Renal cortex interstitium (tissue), 15 donors: ENCODE results near the gene NOS1. TPM values are rescaled to one million over a fixed set of nuclear protein-coding genes. Genes with fewer than 3 reads are reported as not detected.
A peak's percentile ranks its signal among the peaks of the same experiment; 100 is the strongest.
"Not testable (repeated sequence)": the region's sequence is repeated elsewhere in the genome, so short reads cannot be mapped to it uniquely, and the experiment has no call there.

Experiments used
- DNase-seq, 11 donors: peaks; one replicate each; pipeline ENCODE4 v3.0.0-alpha.2; 2013; ENCODE audit warnings: low read depth in 9 of 11, low spot score in 4 of 11; ENCODE audit errors: extremely low read depth in 1 of 11
- long read RNA-seq, 16 experiments: transcript quantifications; one replicate each; lab custom pipeline, GENCODE V29; 2026
- polyA plus RNA-seq, 3 donors: library from polyadenylated mRNA; unstranded; fragments of 120-200 nt; gene quantifications; one replicate each; pipeline ENCODE4 v1.2.1, GENCODE V29; 2013; ENCODE audit not compliant: insufficient read length in 3 of 3

Gene NOS1
- polyA plus RNA-seq, result 1 to 10 TPM in 1 of 3 donors, under 1 TPM in 2; 0.45 to 1.4 (median 0.65) TPM
- long read RNA-seq, donor 1, result 0 reads
- long read RNA-seq, donor 2, result 0 reads
- long read RNA-seq, donor 3, result 0 reads
- long read RNA-seq, donor 4, result 0 reads
- long read RNA-seq, donor 5, result 0 reads
- long read RNA-seq, donor 6, result 0 reads
- long read RNA-seq, donor 7, result 0 reads
- long read RNA-seq, donor 8, result 0 reads
- long read RNA-seq, donor 9, result 0 reads
- long read RNA-seq, donor 10, result 0 reads
- long read RNA-seq, donor 11, result 0 reads
- long read RNA-seq, donor 12, result 0 reads
- long read RNA-seq, donor 13, result 0 reads
- long read RNA-seq, donor 14, result 0 reads
- long read RNA-seq, donor 15, result 0 reads
- long read RNA-seq, donor 16, result 0 reads

DNA sequence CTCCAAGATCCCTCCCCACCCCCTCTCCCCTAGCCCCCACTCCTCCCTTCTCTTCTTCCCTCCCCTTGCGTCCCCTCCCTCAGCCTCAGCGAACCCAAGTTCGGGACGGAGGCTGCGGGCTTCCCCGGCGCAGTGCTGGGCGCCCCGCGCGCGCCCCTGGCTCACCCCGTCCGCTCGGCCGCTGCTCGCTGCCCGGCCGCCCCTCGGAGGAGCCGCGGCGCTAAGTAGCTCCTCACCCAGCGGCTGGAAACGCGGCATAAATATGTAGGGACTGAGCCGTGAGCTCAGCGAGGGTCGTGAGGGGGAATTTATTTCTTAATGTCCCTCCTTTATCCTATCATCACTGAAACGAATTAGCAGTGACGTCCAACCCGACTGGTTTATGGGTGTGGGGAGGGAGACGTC, at the start of gene NOS1:
Gene NOS1, minus strand, starts transcription at position 280 of the 405 bp plus-strand sequence. CDS start 30,557 bp downstream, outside the sequence.
- DNase-seq, result no peak

DNA sequence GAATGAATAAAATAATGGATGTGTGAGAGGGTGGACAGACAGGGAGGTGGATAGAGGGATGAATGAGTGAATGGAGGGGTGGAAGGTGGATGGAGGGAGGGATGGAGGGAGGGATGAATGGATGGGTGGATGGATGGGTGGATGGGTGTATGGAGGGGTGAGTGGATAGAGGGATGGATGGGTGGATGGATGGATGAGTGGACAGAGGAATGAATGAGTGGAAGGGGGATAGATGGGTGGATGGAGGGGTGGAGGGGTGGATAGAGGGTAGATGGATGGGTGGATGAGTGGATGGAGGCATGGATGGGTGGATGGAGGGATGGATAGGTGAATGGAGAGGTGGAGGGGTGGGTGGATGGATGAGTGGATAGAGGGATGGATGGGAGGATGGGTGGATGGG, 47.9 kb upstream of the NOS1 start:
- DNase-seq, result no peak

DNA sequence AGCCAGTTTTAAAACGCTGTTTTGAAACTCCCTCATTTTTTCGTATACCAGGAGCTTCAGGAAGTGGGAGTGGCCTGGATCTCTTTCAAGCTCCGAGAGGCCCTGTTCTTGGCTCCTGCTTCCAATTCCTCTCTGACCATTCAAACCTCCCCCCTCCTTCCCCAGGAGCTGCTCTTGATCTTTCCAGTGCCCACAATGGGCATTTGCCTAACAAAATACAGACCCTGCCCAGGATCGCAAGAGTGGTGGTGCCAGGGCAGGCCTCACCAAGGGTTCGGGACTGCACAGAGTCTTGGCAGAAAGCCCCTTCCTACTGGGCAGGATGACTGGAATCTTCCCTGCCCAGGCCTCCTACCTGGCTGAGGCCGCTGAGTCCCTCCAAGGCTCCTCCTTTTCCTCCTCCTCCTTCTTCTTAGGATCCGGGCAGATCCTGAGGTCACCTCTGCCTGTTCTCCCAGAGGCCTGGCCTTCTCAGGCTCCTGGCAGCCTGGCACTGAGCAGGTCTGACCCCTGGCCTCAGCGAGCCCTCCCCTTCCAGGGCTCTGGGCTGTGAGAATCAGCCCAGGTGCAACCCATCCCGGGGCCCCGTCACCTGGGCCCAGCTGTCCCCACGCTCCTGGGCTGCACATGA, 46.9 kb upstream of the NOS1 start:
- DNase-seq, result peak in 10 of 11 donors; percentile 25 to 79 (median 42)

GRCh38 chr12:117404940-117405339, 43.5 kb upstream of the NOS1 start:
- no peak for DNase-seq

GRCh38 chr12:117404203-117404853, 42.9 kb upstream of the NOS1 start:
- DNase-seq, result no peak

DNA sequence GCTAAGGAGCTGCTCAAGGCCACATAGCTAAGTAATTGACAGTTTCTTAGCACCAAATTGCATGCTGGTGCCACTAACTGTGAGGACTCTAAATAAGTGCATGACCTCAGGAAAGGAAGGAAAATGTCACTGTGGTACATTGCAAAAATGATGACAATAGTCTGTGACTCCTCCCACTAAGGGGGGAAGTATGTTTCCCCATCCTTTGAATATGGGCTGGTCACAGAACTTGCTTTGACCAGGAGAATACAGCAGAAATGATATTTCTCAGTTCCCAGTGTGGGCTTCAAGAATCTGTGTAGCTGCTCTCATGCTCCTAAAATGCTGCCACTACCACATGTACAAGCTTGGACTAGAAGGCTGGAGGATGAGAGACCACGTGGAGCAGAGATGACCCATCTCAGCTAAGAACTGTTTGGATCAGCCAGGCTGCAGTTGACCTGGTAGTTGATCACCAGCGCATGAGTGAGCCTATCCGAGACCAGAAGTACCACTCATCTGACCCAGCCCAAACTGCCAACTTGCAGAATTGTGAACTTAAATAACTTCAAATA, 42.2 kb upstream of the NOS1 start:
- no peak for DNase-seq

- DNase-seq, result no peak
These were observed 40.9 kb upstream of the NOS1 start for GRCh38 chr12:117402363-117402762.

- DNase-seq, result no peak
These were observed 39.5 kb upstream of the NOS1 start for GRCh38 chr12:117400912-117401311.

DNA sequence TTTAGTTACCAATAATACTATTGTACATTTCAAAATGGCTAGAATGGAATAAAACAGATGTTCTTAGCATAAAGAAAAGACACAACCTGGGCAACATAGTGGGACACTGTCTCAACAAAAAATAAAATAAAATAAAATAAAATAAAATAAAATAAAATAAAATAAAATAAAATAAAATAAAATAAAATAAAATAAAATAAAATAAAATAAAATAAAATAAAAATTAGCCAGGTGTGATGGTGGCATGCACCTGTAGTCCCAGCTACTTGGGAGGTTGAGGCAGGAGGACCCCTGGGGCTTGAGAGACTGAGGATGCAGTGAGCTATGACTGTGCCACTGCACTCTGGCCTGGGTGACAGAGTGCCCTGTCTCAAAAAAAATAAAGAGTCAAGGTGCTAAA, 37.1 kb upstream of the NOS1 start:
- DNase-seq, result not testable (repeated sequence)

GRCh38 chr12:117395766-117396165, 34.3 kb upstream of the NOS1 start:
- DNase-seq, result no peak

DNA sequence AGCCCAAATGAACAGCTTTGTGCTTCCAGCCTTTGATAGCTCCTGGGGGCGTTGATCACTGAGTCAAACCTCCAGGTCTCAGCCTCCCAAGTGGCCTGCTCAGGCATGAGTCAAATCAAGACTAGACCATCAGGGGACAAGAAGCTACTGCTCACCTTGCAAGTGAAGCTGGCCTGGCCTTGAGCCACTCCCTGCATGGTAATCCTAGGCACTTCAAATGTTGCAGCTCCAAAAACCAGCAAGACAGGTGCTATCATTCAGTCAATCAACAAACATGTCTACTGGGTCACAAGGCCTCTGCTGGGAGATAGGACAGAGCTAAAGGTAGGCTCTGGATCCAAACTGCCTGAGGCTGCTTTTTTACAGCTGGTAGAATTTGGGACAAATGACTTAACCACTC, 33.1 kb upstream of the NOS1 start:
- DNase-seq, result no peak

GRCh38 chr12:117393656-117394055, 32.2 kb upstream of the NOS1 start:
- DNase-seq, result no peak

DNA sequence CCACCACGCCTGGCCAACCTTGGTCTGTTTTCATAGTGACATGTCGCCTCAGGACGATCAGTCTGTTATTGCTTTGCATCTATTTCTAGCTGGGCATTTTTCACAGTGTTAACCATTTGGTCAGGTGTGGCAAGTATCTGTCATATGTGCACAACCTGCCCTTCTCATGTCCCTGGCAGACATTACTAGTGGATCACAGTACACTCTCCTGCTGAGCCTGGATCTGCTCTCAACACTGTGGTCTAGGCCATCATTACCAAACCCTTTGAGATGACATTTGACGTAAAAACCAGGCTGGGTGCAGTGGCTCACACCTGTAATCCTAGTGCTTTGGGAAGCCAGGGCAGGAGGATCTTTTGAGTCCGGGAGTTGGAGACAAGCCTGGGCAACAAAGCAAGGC, 29.4 kb upstream of the NOS1 start:
- DNase-seq, result no peak

DNA sequence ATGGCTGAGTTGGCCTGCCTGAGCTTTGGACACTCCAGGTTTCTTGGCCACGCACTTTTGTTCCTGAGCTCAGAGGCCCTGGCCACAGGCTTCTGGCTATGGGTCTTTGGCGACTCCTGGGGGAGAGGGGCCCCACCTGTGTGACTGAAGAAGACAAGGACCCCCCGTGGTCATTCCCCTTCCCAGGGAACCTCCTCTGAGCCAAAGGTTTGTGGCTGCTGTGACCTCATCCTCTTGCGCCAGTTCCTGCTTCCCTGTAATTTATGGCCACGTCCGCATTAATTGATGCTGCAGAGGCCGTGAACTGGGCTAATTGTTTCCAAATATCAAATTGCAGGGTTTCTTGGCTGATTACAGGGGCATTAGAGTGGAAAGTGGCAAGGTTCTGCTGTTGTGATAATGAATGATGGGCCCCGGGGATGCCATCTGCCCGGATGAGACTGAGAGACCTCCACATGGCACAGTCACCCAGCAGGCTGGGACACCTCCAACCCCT, 27.6 kb upstream of the NOS1 start:
- peak in 3 of 11 donors; percentile 19 to 35 (median 25) for DNase-seq

DNA sequence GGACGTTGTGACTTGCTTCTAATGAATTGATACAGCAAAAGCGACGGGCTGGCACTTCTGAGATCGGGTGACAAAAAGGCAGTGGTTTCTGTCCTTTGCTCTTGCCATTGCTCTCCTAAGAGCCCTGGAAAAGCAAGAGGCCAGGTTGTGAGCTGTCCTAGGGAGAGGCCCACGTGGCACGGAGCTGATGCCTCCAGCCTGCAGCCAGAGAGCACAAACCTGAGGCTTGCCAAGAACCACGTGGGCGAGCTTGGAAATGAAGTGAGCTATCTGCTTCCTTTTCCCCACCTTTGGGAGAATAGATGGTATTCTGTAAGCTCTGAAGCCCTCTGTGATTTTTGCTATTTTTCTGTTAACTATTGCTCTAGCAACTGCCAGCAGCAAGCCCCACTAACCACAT, 26.4 kb upstream of the NOS1 start:
- DNase-seq, result no peak

GRCh38 chr12:117384735-117385134, 23.3 kb upstream of the NOS1 start:
- no peak for DNase-seq

DNA sequence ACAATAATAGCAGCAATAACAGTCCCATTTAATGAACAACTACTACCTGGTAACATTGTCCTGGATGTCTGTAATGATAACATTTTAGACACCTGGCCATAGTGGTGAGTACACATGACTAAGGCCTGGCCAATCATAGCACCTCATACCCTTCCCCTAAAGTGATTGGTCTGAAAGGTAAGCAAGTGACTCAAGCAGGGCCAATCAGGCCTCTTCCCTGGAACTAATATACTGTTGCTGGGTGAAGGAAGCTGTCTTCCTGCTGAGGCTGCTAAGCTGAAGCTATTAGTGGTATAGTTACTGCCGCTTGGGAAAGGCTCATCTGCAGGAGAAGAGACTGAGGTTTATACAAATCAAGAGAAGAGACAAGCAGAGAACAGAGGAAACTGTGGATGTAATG, 18.7 kb upstream of the NOS1 start:
- DNase-seq, result no peak

- no peak for DNase-seq
These were observed 16.3 kb upstream of the NOS1 start for GRCh38 chr12:117377758-117378157.

DNA sequence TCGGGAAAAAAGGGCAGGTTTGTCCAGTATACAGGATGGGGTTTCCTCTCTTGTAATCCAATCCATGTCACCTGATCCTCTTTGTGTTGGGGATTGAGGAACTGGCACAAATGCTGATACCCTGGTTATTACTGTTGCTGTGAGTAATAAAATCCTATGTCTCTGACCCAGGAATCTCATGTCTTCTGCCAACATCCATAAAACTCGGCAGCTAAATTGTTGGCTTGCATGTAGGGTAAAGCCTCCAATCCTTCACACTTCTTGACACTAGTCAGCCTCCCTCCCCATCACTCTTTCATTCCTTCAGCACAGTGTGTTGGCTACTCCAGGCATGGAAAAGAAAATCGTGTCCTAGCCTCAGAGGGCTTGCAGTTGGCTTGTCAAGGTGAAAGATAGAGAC, 9.2 kb upstream of the NOS1 start:
- no peak for DNase-seq

- DNase-seq, result not testable (repeated sequence)
These were observed 8.6 kb upstream of the NOS1 start for GRCh38 chr12:117370000-117370399.
